Measurements from ENCODE around the gene PLSCR3.
"Not testable (repeated sequence)": the region's sequence is repeated elsewhere in the genome, so short reads cannot be mapped to it uniquely, and the experiment has no call there.

Gene PLSCR3

DNA sequence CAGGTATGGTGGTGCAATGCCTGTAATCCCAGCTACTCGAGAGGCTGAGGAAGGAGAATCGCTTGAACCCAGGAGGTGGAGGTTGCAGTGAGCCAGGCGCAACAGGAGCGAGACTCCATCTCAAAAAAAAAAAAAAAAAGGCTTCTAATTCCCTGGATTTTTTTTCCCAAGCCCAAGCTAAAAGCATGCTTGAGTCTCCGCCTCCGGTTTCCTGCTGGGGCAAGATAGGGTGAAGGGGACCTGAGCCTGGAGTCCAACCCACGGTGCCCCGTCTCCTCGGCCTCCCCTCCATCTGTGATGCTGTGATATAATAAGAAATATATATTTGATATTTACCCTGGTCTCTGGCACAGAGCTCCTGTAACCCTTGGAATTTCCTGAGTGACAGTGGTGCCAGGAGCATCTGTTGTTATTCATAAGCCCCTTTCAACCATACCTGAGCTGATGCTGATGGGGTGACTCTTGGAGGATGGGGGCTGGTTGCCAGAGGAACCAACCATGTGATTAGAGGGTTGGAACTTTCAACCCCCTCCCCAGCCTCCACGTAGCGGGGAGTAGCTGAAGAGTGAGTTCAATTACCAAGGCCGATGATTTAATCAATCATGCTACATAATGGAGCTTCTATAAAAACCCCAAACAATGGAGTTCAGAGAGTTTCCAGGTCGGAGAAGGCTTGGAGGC is 26.3 kb downstream of the PLSCR3 start:
- TF ChIP-seq, protein P1, sequence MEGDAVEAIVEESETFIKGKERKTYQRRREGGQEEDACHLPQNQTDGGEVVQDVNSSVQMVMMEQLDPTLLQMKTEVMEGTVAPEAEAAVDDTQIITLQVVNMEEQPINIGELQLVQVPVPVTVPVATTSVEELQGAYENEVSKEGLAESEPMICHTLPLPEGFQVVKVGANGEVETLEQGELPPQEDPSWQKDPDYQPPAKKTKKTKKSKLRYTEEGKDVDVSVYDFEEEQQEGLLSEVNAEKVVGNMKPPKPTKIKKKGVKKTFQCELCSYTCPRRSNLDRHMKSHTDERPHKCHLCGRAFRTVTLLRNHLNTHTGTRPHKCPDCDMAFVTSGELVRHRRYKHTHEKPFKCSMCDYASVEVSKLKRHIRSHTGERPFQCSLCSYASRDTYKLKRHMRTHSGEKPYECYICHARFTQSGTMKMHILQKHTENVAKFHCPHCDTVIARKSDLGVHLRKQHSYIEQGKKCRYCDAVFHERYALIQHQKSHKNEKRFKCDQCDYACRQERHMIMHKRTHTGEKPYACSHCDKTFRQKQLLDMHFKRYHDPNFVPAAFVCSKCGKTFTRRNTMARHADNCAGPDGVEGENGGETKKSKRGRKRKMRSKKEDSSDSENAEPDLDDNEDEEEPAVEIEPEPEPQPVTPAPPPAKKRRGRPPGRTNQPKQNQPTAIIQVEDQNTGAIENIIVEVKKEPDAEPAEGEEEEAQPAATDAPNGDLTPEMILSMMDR (IDR thresholded peaks at IDR 0.05; ENCODE audit: borderline replicate concordance, insufficient read depth, low read depth, low read length), result no peak
- no peak overlapping the region for H3K4me3 ChIP-seq (ENCODE audit: low read depth, low read length)

DNA sequence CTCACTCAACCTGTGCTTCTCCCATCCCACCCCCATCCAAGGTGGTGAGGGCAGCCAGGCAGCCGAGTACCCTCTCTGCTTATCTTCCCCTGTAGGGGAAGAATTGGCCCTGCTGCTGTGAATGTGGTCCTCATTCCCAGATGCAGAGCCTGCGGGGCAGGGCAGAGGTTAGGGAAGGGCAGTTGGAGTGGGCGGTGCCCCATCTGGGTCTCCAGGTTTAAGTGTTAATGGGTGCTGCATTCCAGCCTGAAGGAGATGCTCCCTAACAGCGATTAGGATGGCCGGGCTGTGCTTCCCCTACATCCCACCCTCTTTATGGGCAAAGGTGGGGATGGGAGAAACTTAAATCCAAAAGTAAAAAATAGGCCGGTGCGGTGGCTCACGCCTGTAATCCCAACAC is 27.2 kb downstream of the PLSCR3 start:
- TF ChIP-seq, protein P1 (IDR thresholded peaks at IDR 0.05; ENCODE audit: borderline replicate concordance, insufficient read depth, low read depth, low read length), result no peak
- no peak overlapping the region for H3K4me3 ChIP-seq (ENCODE audit: low read depth, low read length)

DNA sequence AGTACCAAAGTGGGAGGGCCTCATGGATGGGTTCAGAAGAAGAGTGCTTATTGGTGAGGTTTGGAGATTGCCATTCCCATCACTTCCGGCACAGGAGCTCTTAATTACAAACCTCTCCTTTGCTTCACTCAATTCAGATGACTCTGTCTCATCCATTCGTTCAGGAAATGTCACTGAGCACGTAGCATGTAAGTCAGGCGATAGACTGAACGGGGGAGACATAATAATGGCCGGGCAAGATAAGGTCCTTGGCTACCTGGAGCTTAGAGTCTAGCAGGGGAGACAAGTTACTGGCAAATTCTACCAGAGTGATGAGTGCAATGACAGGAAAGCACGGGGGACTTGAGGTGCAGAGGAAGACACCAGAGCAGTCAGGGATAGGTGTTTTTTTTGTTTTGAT is 28.4 kb downstream of the PLSCR3 start:
- H3K4me3 ChIP-seq (ENCODE audit: low read depth, low read length), result not testable (repeated sequence)

DNA sequence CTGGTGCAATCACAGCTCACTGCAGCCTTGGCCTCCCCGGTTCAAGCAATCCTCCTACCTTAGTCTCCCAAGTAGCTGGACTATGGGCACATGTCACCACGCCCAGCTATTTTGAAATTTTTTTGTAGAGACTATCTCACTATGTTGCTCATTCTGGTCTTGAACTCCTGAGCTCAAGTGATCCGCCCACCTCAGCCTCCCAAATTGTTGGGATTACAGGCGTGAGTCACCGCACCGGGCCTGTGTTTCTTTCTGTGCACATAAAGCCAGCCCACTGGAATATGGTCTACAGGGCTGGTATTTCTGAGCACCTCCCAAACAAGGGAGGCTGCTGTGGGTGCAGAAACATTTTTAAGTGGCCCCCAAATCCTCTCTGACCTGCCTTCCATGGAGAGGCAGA is 31.0 kb downstream of the PLSCR3 start:
- TF ChIP-seq, protein P1 (IDR thresholded peaks at IDR 0.05; ENCODE audit: borderline replicate concordance, insufficient read depth, low read depth, low read length), result no peak
- no peak overlapping the region for H3K4me3 ChIP-seq (ENCODE audit: low read depth, low read length)

DNA sequence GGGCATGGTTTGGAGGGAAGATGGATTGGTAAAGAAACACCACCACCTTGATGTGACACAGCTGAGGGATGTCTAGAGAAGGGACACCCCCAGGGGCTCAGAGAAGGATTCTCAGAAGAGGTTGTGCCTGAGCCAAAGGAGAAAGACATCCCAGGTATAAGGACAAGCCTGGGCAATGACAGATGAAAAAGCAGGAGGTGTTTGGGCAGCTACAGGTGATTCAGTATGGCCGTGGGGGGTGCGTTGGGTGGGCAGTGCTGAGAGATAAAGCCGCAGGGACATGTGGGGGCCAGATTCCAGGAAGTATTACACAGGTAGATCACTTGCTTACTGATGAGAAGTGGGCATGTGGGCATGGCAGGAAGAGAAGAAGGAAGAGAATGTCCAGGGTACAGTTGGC is 32.4 kb downstream of the PLSCR3 start:
- TF ChIP-seq, protein P1 (IDR thresholded peaks at IDR 0.05; ENCODE audit: borderline replicate concordance, insufficient read depth, low read depth, low read length), result no peak
- no peak overlapping the region for H3K4me3 ChIP-seq (ENCODE audit: low read depth, low read length)

DNA sequence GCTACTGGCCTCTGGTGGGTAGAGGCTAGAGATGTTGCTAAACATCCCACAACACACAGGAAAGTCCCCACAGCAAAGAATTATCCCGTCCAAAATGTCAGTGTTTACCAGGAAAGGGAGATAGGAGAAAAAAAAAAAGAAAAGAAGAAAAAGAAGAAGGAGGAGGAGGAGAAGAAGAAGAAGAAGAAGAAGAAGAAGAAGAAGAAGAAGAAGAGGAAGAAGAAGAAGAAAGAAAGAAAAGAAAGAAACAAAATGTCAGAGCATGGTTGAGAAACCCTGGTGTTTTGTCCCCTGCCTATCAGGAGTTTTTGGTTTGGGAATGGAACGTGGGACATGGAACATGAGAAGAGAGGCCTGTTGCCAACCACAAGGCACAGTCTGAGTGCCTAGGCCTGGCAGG is 36.9 kb downstream of the PLSCR3 start:
- H3K4me3 ChIP-seq (ENCODE audit: low read depth, low read length), result no peak overlapping the region
- TF ChIP-seq, protein P1 (IDR thresholded peaks at IDR 0.05; ENCODE audit: borderline replicate concordance, insufficient read depth, low read depth, low read length), result no peak

DNA sequence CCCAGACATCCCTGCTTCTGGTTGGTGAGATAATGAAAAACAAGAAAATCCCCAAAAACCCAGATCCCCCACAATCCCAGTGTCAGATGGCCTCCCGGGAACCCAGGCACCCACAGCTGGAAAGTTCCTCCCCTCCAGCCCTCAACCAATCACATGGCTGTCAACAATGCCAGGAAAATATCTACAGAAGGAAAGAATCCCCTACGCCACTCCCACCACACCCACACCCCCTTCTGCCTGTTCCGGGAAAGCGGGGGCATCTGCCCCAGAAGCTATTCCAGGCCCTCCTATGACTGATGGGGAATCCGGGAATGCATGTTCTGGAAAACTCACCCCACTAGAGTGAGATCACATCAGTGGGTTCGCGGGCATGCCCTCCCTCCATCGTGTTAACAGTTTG is 37.6 kb downstream of the PLSCR3 start:
- H3K4me3 ChIP-seq (ENCODE audit: low read depth, low read length), result no peak overlapping the region
- TF ChIP-seq, protein P1 (IDR thresholded peaks at IDR 0.05; ENCODE audit: borderline replicate concordance, insufficient read depth, low read depth, low read length), result no peak
